K562 (cell line): ENCODE measurements around the gene ZIC2. TPM values are rescaled to one million over a fixed set of nuclear protein-coding genes. Genes with fewer than 3 reads are reported as not detected.

ENCODE experiments used
- CXXC5 ChIP-seq: fragments of 250-450 bp; sonication (Bioruptor Pico); IDR thresholded peaks from 2 replicates; pipeline ENCODE4 v1.8.0; 2022; ENCODE audit warnings: inconsistent platforms, mild to moderate bottlenecking, moderate library complexity
- E2F6 ChIP-seq, 2 experiments: IDR thresholded peaks; 2 replicates each; pipeline ENCODE4 v1.6.1; 2011; ENCODE audit warnings: borderline replicate concordance in 1 of 2, control low read depth in 1 of 2, low read depth in 1 of 2, low read length in 1 of 2, mild to moderate bottlenecking in 1 of 2, mixed read lengths in 1 of 2, moderate library complexity in 1 of 2; ENCODE audit not compliant: insufficient read depth in 1 of 2, insufficient read length in 1 of 2, poor library complexity in 1 of 2, severe bottlenecking in 1 of 2; ENCODE audit errors: extremely low read depth in 1 of 2
- ETV6 ChIP-seq, 3 experiments: fragments of 150-350 bp in 1 of 3; sonication (generic) in 1 of 3; formaldehyde crosslinking in 1 of 3; IDR thresholded peaks; 2 replicates each; pipeline versions ENCODE4 v1.6.1 to v1.8.0; 2014 to 2022; ENCODE audit warnings: borderline replicate concordance in 2 of 3, low read depth in 2 of 3, antibody characterized with exemption in 1 of 3, low read length in 1 of 3, mild to moderate bottlenecking in 1 of 3, missing genetic modification reagents in 1 of 3
- FOXP1 ChIP-seq: sonication (generic); formaldehyde crosslinking; IDR thresholded peaks from 2 replicates; pipeline ENCODE4 v1.8.0; 2022; ENCODE audit warnings: mild to moderate bottlenecking, missing genetic modification reagents
- RBBP5 ChIP-seq: fragments of 200-600 bp; sonication (generic); IDR thresholded peaks from 2 replicates; pipeline ENCODE4 v1.6.1; 2012; ENCODE audit warnings: borderline replicate concordance, mild to moderate bottlenecking, low read length, control low read depth, inconsistent platforms; ENCODE audit not compliant: insufficient read depth, poor library complexity, severe bottlenecking
- SIN3A ChIP-seq, 2 experiments: fragments of 150-350 bp in 1 of 2; IDR thresholded peaks; 2 replicates each; pipeline ENCODE4 v1.6.1; 2011 to 2016; ENCODE audit warnings: borderline replicate concordance in 2 of 2, low read depth in 2 of 2, low read length in 2 of 2, mild to moderate bottlenecking in 2 of 2, moderate library complexity in 2 of 2; ENCODE audit not compliant: control insufficient read depth in 1 of 2
- TEAD4 ChIP-seq, 2 experiments: sonication (generic) in 1 of 2; formaldehyde crosslinking in 1 of 2; IDR thresholded peaks; 2 replicates each; pipeline versions ENCODE4 v1.6.1 to v1.8.0; 2012 to 2022; ENCODE audit warnings: borderline replicate concordance in 1 of 2, inconsistent platforms in 1 of 2, low read length in 1 of 2, mild to moderate bottlenecking in 1 of 2, missing genetic modification reagents in 1 of 2
- ZNF592 ChIP-seq: fragments of 450-650 bp; IDR thresholded peaks from 2 replicates; pipeline ENCODE4 v1.6.1; 2017; ENCODE audit warnings: antibody characterized with exemption, mild to moderate bottlenecking
- polyA plus RNA-seq, 8 experiments: library from polyadenylated mRNA; depleted of rRNA in 4 of 8; stranded (reverse) in 5 of 8; unstranded in 3 of 8; fragments of >200 nt; fragmentation: Nextera tagmentation in 2 of 8; fragmentation: Illumina TruSeq in 1 of 8; extraction: Ambion mirVana in 2 of 8; extraction: Trizol in 1 of 8; gene quantifications; 2 replicates each; pipeline versions ENCODE4 v1.2.1 to v1.2.3, GENCODE V29; 2011 to 2014; ENCODE audit warnings: inconsistent platforms in 1 of 8, missing spikeins in 1 of 8
- total RNA-seq, 7 experiments: library from RNA; depleted of rRNA in 6 of 7; stranded (reverse); fragments of >200 nt in 6 of 7; fragmentation: Illumina TruSeq in 2 of 7; extraction: Trizol in 2 of 7; gene quantifications; 2 replicates each; pipeline versions ENCODE4 v1.2.1 to v1.2.3, GENCODE V29; 2011 to 2021; ENCODE audit warnings: low replicate concordance in 1 of 7
- TF ChIP-seq, protein P1 (sequence below): sonication (generic); formaldehyde crosslinking; IDR thresholded peaks from 2 replicates; pipeline ENCODE4 v1.9.0; 2022; ENCODE audit warnings: mild to moderate bottlenecking, missing genetic modification reagents
- TF ChIP-seq, protein P2 (sequence below), 2 experiments: IDR thresholded peaks; 2 replicates each; pipeline ENCODE4 v1.6.1; 2012; ENCODE audit warnings: improper control_type of control experiment in 2 of 2, low read depth in 2 of 2, low read length in 2 of 2, borderline replicate concordance in 1 of 2
- TF ChIP-seq, protein P3 (sequence below): sonication (generic); formaldehyde crosslinking; IDR thresholded peaks from 2 replicates; pipeline ENCODE4 v1.8.0; 2022; ENCODE audit warnings: mild to moderate bottlenecking, missing genetic modification reagents
- TF ChIP-seq, protein P4 (sequence below): fragments of 200-800 bp; sonication (Bioruptor generic); IDR thresholded peaks from 2 replicates; pipeline ENCODE4 v1.6.1; 2017; ENCODE audit warnings: missing genetic modification characterization, missing compliant biosample characterization

ZIC2 gene
- total and polyA plus RNA-seq, 9 of the 15 experiments (the other 6 are each of a cell fraction or from before 2014, with no cell fraction given) = 1.8 to 18.0 (median 4.5) TPM

DNA sequence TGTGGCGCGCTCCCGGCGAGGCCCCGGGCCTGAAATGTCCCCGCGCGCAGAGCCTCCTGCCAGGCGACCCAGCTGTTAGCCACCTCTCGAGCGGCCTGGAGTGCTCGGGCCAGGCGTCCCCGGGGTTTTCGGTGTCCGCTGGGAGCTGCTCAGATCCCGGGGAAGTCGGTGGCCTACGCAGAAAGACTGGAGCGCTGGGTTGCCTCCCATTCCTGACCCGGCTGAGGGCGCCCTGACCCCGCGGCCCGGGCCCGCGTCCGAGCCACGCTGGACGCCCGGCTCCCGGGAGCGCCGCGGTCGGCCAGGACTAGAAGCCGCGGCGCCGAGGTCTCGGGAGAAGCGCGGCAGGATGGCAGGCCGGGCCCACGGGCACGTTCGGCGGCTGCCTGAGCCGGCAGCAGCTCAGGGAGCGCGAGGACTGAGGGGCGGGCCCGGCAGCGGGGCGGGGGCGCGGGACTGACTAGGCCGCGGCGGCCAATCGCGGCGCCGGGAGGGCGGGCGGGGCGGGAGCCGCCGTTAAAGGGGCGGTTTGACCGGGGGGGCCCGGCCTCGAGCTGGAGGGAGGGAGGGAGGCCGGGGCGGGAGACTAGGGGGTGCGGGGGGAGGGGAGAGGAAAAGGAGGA lies 1.3 kb upstream of the ZIC2 start (continued):
- TF ChIP-seq ZNF592 (peak; percentile 73), RBBP5 (peak; percentile 63), SIN3A (IDR thresholded peaks at IDR 0.05; ENCODE audit: borderline replicate concordance in 2 of 2, control insufficient read depth in 1 of 2, low read depth in 2 of 2, low read length in 2 of 2) (no peak), ETV6 (IDR thresholded peaks at IDR 0.05; ENCODE audit: borderline replicate concordance in 1 of 2, low read depth in 2 of 2, low read length in 1 of 2) (no peak), ETV6 (CRISPR knock-in tag; IDR thresholded peaks at IDR 0.05; ENCODE audit: borderline replicate concordance) (no peak), TEAD4 (IDR thresholded peaks at IDR 0.05; ENCODE audit: low read length) (no peak), TEAD4 (CRISPR knock-in tag; IDR thresholded peaks at IDR 0.05; ENCODE audit: borderline replicate concordance) (peak; percentile 89), CXXC5 (CRISPR knock-in tag) (peak; percentile 51; the same call in 1 of the 2 replicates), FOXP1 (CRISPR knock-in tag) (peak; percentile 88), E2F6 (IDR thresholded peaks at IDR 0.05; ENCODE audit: borderline replicate concordance in 1 of 2, extremely low read depth in 1 of 2, insufficient read depth in 1 of 2, insufficient read length in 1 of 2, low read depth in 1 of 2, low read length in 1 of 2, poor library complexity in 1 of 2, severe bottlenecking in 1 of 2) (peak; percentile 54 to 92)
- TF ChIP-seq, protein P1, sequence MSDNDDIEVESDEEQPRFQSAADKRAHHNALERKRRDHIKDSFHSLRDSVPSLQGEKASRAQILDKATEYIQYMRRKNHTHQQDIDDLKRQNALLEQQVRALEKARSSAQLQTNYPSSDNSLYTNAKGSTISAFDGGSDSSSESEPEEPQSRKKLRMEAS (CRISPR knock-in tag) = peak; percentile 92
- TF ChIP-seq, protein P2, sequence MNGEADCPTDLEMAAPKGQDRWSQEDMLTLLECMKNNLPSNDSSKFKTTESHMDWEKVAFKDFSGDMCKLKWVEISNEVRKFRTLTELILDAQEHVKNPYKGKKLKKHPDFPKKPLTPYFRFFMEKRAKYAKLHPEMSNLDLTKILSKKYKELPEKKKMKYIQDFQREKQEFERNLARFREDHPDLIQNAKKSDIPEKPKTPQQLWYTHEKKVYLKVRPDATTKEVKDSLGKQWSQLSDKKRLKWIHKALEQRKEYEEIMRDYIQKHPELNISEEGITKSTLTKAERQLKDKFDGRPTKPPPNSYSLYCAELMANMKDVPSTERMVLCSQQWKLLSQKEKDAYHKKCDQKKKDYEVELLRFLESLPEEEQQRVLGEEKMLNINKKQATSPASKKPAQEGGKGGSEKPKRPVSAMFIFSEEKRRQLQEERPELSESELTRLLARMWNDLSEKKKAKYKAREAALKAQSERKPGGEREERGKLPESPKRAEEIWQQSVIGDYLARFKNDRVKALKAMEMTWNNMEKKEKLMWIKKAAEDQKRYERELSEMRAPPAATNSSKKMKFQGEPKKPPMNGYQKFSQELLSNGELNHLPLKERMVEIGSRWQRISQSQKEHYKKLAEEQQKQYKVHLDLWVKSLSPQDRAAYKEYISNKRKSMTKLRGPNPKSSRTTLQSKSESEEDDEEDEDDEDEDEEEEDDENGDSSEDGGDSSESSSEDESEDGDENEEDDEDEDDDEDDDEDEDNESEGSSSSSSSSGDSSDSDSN (IDR thresholded peaks at IDR 0.05; ENCODE audit: borderline replicate concordance in 1 of 2, low read depth in 2 of 2, low read length in 2 of 2) = peak; percentile 59 to 61; a peak in 3 of 4 replicates
- TF ChIP-seq, protein P3, sequence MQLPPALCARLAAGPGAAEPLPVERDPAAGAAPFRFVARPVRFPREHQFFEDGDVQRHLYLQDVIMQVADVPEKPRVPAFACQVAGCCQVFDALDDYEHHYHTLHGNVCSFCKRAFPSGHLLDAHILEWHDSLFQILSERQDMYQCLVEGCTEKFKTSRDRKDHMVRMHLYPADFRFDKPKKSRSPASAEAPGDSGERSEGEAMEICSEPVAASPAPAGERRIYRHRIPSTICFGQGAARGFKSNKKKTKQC (CRISPR knock-in tag) = 0 out of 2 replicates have a peak, but pooled peaks have one; percentile 65
- TF ChIP-seq, protein P4, sequence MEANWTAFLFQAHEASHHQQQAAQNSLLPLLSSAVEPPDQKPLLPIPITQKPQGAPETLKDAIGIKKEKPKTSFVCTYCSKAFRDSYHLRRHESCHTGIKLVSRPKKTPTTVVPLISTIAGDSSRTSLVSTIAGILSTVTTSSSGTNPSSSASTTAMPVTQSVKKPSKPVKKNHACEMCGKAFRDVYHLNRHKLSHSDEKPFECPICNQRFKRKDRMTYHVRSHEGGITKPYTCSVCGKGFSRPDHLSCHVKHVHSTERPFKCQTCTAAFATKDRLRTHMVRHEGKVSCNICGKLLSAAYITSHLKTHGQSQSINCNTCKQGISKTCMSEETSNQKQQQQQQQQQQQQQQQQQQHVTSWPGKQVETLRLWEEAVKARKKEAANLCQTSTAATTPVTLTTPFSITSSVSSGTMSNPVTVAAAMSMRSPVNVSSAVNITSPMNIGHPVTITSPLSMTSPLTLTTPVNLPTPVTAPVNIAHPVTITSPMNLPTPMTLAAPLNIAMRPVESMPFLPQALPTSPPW (CRISPR knock-in tag) = peak; percentile 88
